ENCODE results near the gene NCKAP5. TPM values are rescaled to one million over a fixed set of nuclear protein-coding genes. Genes with fewer than 3 reads are reported as not detected.

Gene NCKAP5
- polyA plus RNA-seq, 3 donors: not detected

- Histone ChIP-seq H4K20me1 (ENCODE audit: insufficient read depth, low read length) (no peaks in the 10 kb centered on the region), H3K27ac (ENCODE audit: low read depth in 1 of 2, low read length in 2 of 2) (no peak overlapping the region), H3K4me3 (replicated peaks in 1 of 3; ENCODE audit: low read depth in 2 of 3, low read length in 3 of 3) (no peak overlapping the region), H3K4me1 (ENCODE audit: control insufficient read depth in 1 of 2, insufficient read depth in 2 of 2, low read length in 2 of 2) (no peaks in the 10 kb centered on the region), H3K36me3 (replicated peaks in 1 of 2; ENCODE audit: control insufficient read depth in 1 of 2, insufficient read depth in 2 of 2, low read length in 2 of 2) (no peaks in the 10 kb centered on the region), H2AFZ (ENCODE audit: insufficient read depth, low read depth, low read length, poor library complexity, severe bottlenecking) (no peak overlapping the region), H3K9me3 (replicated peaks in 1 of 2; ENCODE audit: control insufficient read depth in 1 of 2, insufficient read depth in 1 of 2, low read length in 2 of 2) (no peaks in the 10 kb centered on the region), H3K9ac (ENCODE audit: insufficient read depth, low read length, poor library complexity, severe bottlenecking) (no peak overlapping the region), H3K27me3 (ENCODE audit: control insufficient read depth in 2 of 2, insufficient read depth in 2 of 2, low read length in 2 of 2) (no peaks in the 10 kb centered on the region), H3K4me2 (replicated peaks; ENCODE audit: extremely low read depth, low read length, poor library complexity, severe bottlenecking) (no peak overlapping the region), H3K79me2 (ENCODE audit: insufficient read depth, low read length) (no peaks in the 10 kb centered on the region)
- Mint-ChIP-seq H3K27ac (no peak overlapping the region), H3K4me3 (no peak overlapping the region), H3K27me3 (ENCODE audit: low read depth in 3 of 3) (peaks cover 0 to 2% (median 0%) of the 10 kb centered on the region in 3 donors), H3K4me1 (no peaks in the 10 kb centered on the region), H3K9me3 (peaks cover 0 to 4% (median 0%) of the 10 kb centered on the region in 7 donors), H3K36me3 (no peaks in the 10 kb centered on the region)
- DNase-seq: no peak
- intact Hi-C loops (cut with micrococcal nuclease): no loop called here
- no peak for TF ChIP-seq CTCF (IDR thresholded peaks at IDR 0.05)
- no CpG with 5 or more reads among the region's 3 CpGs for WGBS (ENCODE audit: insufficient coverage)
Measured at GRCh38 chr2:133142087-133142486, 426.2 kb downstream of the NCKAP5 start.

GRCh38 chr2:133140620-133141019 is 427.6 kb downstream of the NCKAP5 start:
- Histone ChIP-seq H3K9me3 (replicated peaks in 1 of 2; ENCODE audit: control insufficient read depth in 1 of 2, insufficient read depth in 1 of 2, low read length in 2 of 2) (no peaks in the 10 kb centered on the region), H3K79me2 (ENCODE audit: insufficient read depth, low read length) (no peaks in the 10 kb centered on the region), H2AFZ (ENCODE audit: insufficient read depth, low read depth, low read length, poor library complexity, severe bottlenecking) (no peak overlapping the region), H3K4me2 (replicated peaks; ENCODE audit: extremely low read depth, low read length, poor library complexity, severe bottlenecking) (no peak overlapping the region), H4K20me1 (ENCODE audit: insufficient read depth, low read length) (no peaks in the 10 kb centered on the region), H3K4me3 (replicated peaks in 1 of 3; ENCODE audit: low read depth in 2 of 3, low read length in 3 of 3) (no peak overlapping the region), H3K27me3 (ENCODE audit: control insufficient read depth in 2 of 2, insufficient read depth in 2 of 2, low read length in 2 of 2) (no peaks in the 10 kb centered on the region), H3K4me1 (ENCODE audit: control insufficient read depth in 1 of 2, insufficient read depth in 2 of 2, low read length in 2 of 2) (no peaks in the 10 kb centered on the region), H3K36me3 (replicated peaks in 1 of 2; ENCODE audit: control insufficient read depth in 1 of 2, insufficient read depth in 2 of 2, low read length in 2 of 2) (no peaks in the 10 kb centered on the region), H3K9ac (ENCODE audit: insufficient read depth, low read length, poor library complexity, severe bottlenecking) (no peak overlapping the region), H3K27ac (ENCODE audit: low read depth in 1 of 2, low read length in 2 of 2) (no peak overlapping the region)
- no peak overlapping the region for H3K27ac Mint-ChIP-seq
- H3K4me1 Mint-ChIP-seq: no peaks in the 10 kb centered on the region
- peaks cover 0 to 2% (median 0%) of the 10 kb centered on the region in 3 donors for H3K27me3 Mint-ChIP-seq (ENCODE audit: low read depth in 3 of 3)
- H3K9me3 Mint-ChIP-seq: peaks cover 0 to 4% (median 0%) of the 10 kb centered on the region in 7 donors
- DNase-seq: no peak
- intact Hi-C loops (cut with micrococcal nuclease): no loop called here
- WGBS (ENCODE audit: insufficient coverage): no CpG with 5 or more reads among the region's 1 CpG
- H3K4me3 Mint-ChIP-seq: no peak overlapping the region
- TF ChIP-seq CTCF (IDR thresholded peaks at IDR 0.05): no peak
- H3K36me3 Mint-ChIP-seq: no peaks in the 10 kb centered on the region
